PC-9 (cell line): ENCODE results near the gene NDST3. TPM values are rescaled to one million over a fixed set of nuclear protein-coding genes. Genes with fewer than 3 reads are reported as not detected.
A peak's percentile ranks its signal among the peaks of the same experiment; 100 is the strongest.

Experiments
- BruUV-seq: library from RNA; stranded (reverse); fragments of 400-500 nt; replicated peaks from 2 replicates; lab custom pipeline; 2021; lab: Mats Ljungman, UMichigan
- CTCF ChIA-PET: fragments of 300-600 bp; sonication (Branson Sonifier 250); formaldehyde crosslinking; loops from one replicate; lab custom pipeline; 2022; ENCODE audit warnings: antibody characterized with exemption; lab: Charles Lee
- POLR2A ChIA-PET: fragments of 300-600 bp; sonication (Branson Sonifier 250); formaldehyde crosslinking; loops from one replicate; lab custom pipeline; 2022; ENCODE audit warnings: antibody characterized with exemption; ENCODE audit not compliant: unreplicated experiment; lab: Charles Lee
- DNase-seq, 2 experiments: peaks; one replicate each; pipeline versions ENCODE4 v3.0.0 to v3.0.0-alpha.2; 2015 to 2022; ENCODE audit warnings: mixed read lengths in 1 of 2
- H2AFZ ChIP-seq: fragments of 200-600 bp; sonication (generic); 2 replicates; pipeline ENCODE4 v1.8.1; 2017; ENCODE audit warnings: antibody characterized with exemption
- H3F3A ChIP-seq: fragments of 200-600 bp; sonication (generic); 2 replicates; pipeline ENCODE4 v1.8.1; 2017; ENCODE audit warnings: antibody characterized with exemption, mild to moderate bottlenecking, low read depth; ENCODE audit not compliant: insufficient read depth
- H3K27ac ChIP-seq: fragments of 200-600 bp; sonication (generic); 2 replicates; pipeline ENCODE4 v1.6.1; 2016; ENCODE audit warnings: mixed run types
- H3K27me3 ChIP-seq: fragments of 200-600 bp; sonication (generic); 2 replicates; pipeline ENCODE4 v1.6.1; 2016; ENCODE audit warnings: low read depth, mixed run types; ENCODE audit not compliant: insufficient read depth
- H3K36me3 ChIP-seq: fragments of 200-600 bp; sonication (generic); 2 replicates; pipeline ENCODE4 v1.6.1; 2016; ENCODE audit warnings: low read depth, mixed run types
- H3K4me1 ChIP-seq: fragments of 200-600 bp; sonication (generic); replicated peaks from 2 replicates; pipeline ENCODE4 v1.6.1; 2016; ENCODE audit warnings: mixed run types; ENCODE audit not compliant: insufficient read depth
- H3K4me2 ChIP-seq: fragments of 200-600 bp; sonication (generic); 2 replicates; pipeline ENCODE4 v1.6.1; 2017; ENCODE audit warnings: mixed run types
- H3K4me3 ChIP-seq: fragments of 200-600 bp; sonication (generic); 2 replicates; pipeline ENCODE4 v1.6.1; 2016; ENCODE audit warnings: mixed run types
- H3K79me2 ChIP-seq: fragments of 200-600 bp; sonication (generic); 2 replicates; pipeline ENCODE4 v1.6.1; 2017; ENCODE audit warnings: low read depth, mixed run types
- H3K9me2 ChIP-seq: fragments of 200-600 bp; sonication (generic); 2 replicates; pipeline ENCODE4 v1.8.1; 2017; ENCODE audit warnings: mild to moderate bottlenecking; ENCODE audit not compliant: insufficient read depth
- H3K9me3 ChIP-seq: fragments of 200-600 bp; sonication (generic); 2 replicates; pipeline ENCODE4 v1.8.1; 2016; ENCODE audit warnings: low read depth; ENCODE audit not compliant: insufficient read depth
- H4K20me1 ChIP-seq: fragments of 200-600 bp; sonication (generic); 2 replicates; pipeline ENCODE4 v1.8.1; 2017; ENCODE audit not compliant: insufficient read depth
- EZH2 ChIP-seq: fragments of 200-600 bp; sonication (generic); IDR thresholded peaks from 2 replicates; pipeline ENCODE4 v1.8.0; 2017; ENCODE audit warnings: antibody characterized with exemption, low read depth
- intact Hi-C: fragments of 100-400 bp; cut with micrococcal nuclease; formaldehyde crosslinking; loops from one replicate; pipeline ENCODE4 v1.10.0; 2022; ENCODE audit not compliant: unreplicated experiment
- total RNA-seq: library from RNA; stranded (reverse); gene quantifications from 2 replicates; pipeline ENCODE4 v1.2.3, GENCODE V29; 2021
- TF ChIP-seq, protein P1 (sequence below): fragments of 200-600 bp; sonication (generic); conservative IDR thresholded peaks from 2 replicates; pipeline ENCODE4 v1.6.1; 2017; ENCODE audit warnings: mixed run types, antibody characterized with exemption, mild to moderate bottlenecking, moderate library complexity

The NDST3 gene
- total RNA-seq, 1 experiment from 2014 or later = 0.15 TPM

DNA sequence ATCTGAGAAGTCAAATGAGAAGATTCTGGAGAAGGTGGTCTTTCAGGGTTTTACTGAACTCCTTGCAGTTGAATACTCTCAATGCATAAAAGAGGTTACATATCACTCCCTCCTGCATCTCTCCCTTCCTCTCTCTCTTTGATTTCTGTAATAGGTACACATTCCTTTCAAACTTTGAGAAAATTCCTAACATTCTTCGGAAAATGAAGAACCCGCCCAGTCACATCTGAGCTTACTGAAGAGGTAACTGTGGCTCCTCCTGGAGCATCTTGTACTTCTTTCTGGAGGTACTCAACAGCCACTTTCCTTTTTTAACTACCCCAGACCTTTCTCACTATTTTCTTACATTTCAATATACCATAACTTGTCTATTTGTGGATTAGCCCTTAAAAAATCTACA is 24.7 kb downstream of the NDST3 start:
- Histone ChIP-seq H3K4me1 (no peaks in the 10 kb centered on the region), H3K9me2 (no peaks in the 10 kb centered on the region), H3K4me3 (no peak overlapping the region), H3K79me2 (no peaks in the 10 kb centered on the region), H3K27ac (no peak overlapping the region), H3F3A (no peaks in the 10 kb centered on the region), H3K4me2 (no peak overlapping the region), H4K20me1 (no peaks in the 10 kb centered on the region), H2AFZ (no peak overlapping the region), H3K36me3 (no peaks in the 10 kb centered on the region), H3K9me3 (no peaks in the 10 kb centered on the region), H3K27me3 (no peaks in the 10 kb centered on the region)
- ChIA-PET CTCF (no interaction called here), POLR2A (no interaction called here)
- TF ChIP-seq, protein P1, sequence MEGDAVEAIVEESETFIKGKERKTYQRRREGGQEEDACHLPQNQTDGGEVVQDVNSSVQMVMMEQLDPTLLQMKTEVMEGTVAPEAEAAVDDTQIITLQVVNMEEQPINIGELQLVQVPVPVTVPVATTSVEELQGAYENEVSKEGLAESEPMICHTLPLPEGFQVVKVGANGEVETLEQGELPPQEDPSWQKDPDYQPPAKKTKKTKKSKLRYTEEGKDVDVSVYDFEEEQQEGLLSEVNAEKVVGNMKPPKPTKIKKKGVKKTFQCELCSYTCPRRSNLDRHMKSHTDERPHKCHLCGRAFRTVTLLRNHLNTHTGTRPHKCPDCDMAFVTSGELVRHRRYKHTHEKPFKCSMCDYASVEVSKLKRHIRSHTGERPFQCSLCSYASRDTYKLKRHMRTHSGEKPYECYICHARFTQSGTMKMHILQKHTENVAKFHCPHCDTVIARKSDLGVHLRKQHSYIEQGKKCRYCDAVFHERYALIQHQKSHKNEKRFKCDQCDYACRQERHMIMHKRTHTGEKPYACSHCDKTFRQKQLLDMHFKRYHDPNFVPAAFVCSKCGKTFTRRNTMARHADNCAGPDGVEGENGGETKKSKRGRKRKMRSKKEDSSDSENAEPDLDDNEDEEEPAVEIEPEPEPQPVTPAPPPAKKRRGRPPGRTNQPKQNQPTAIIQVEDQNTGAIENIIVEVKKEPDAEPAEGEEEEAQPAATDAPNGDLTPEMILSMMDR = no peak
- no peak for TF ChIP-seq EZH2
- no peak for DNase-seq
- BruUV-seq = no TSS peak
- intact Hi-C loops = no loop called here

DNA sequence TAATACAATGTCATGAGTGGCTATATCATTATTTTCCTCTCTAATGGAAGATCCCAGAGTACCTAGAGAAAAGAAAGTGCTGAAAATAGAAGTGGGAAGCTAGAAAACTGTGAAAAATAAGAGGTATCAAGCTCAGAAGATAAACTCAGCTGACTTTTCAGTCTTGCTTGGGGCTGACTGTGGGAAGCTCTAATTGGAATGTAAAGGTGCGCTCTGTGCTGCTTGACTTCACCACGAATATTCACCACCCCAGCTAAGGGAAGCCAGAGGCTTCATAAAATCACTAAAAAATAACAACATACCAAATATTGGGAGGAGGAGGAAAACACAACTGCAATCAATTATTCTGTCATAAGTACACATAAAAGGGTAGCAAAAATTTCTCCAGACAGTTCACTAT is 25.1 kb downstream of the NDST3 start:
- no peak overlapping the region for H2AFZ ChIP-seq
- no peaks in the 10 kb centered on the region for H3F3A ChIP-seq
- H3K36me3 ChIP-seq = no peaks in the 10 kb centered on the region
- DNase-seq = no peak
- CTCF ChIA-PET = no interaction called here
- no peaks in the 10 kb centered on the region for H3K79me2 ChIP-seq
- H3K4me1 ChIP-seq = no peaks in the 10 kb centered on the region
- intact Hi-C loops = no loop called here
- POLR2A ChIA-PET = no interaction called here
- H3K27ac ChIP-seq = no peak overlapping the region
- H3K9me3 ChIP-seq = no peaks in the 10 kb centered on the region
- no peak overlapping the region for H3K4me3 ChIP-seq
- H3K9me2 ChIP-seq = no peaks in the 10 kb centered on the region
- H4K20me1 ChIP-seq = no peaks in the 10 kb centered on the region
- no TSS peak for BruUV-seq
- TF ChIP-seq, protein P1 = no peak
- no peak for TF ChIP-seq EZH2
- no peak overlapping the region for H3K4me2 ChIP-seq
- H3K27me3 ChIP-seq = no peaks in the 10 kb centered on the region

DNA sequence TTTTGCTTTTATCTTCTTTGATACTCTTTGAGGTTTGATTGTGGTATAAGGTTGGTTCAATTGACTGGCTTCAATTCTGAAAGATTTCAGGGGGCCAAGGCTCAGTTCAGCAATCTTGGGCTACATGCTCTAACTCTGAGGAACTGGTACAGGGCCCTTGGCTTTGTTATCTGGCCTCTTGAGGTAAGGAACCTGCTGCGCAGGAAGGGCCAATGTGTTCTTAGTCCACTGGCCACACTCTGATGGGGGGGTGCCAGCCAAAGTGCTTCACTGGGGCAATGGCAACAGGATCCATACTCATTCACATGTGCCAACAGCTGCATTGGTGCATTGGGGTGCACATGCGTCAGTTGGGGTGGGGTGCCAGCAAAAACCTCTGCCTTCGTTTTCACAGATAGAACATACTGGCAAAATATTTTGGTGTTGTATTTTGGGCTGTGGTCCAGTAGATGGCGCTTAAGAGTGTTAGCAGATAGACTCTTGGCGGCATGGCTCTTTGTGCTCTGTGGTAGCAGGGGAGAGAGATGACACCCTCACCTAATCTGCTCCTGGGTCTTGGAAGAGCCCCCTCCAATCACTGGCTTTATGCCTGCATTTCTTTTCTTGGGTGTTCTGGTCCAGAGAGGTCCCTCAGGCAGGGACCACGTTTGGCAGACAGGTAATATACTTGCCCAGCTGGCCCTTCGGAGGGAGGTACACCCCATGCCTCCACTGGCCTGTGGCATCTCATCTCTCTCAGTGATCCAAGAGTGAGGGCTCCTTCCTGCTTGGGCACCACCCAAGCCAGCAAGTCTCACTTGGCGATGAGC is 42.9 kb downstream of the NDST3 start:
- Histone ChIP-seq H3K4me3 (no peak overlapping the region), H3K27me3 (no peaks in the 10 kb centered on the region), H3K27ac (no peak overlapping the region), H3K4me1 (no peaks in the 10 kb centered on the region), H3K79me2 (no peaks in the 10 kb centered on the region), H4K20me1 (no peaks in the 10 kb centered on the region), H3K9me2 (no peaks in the 10 kb centered on the region), H3F3A (no peaks in the 10 kb centered on the region), H3K36me3 (no peaks in the 10 kb centered on the region), H3K4me2 (no peak overlapping the region), H2AFZ (no peak overlapping the region), H3K9me3 (no peaks in the 10 kb centered on the region)
- intact Hi-C loops = loop anchor here (5.0 kb wide), 1 partner anchor 145 kb away; no protein-coding TSS in a partner anchor
- CTCF ChIA-PET = no interaction called here
- BruUV-seq = no TSS peak
- no peak for TF ChIP-seq EZH2
- TF ChIP-seq, protein P1 = peak; percentile 44; the same call in 1 of the 2 replicates
- POLR2A ChIA-PET = no interaction called here
- DNase-seq = no peak
